Body of pancreas (tissue), 4 donors: ENCODE data around the gene MYOZ3. TPM values are rescaled to one million over a fixed set of nuclear protein-coding genes. Genes with fewer than 3 reads are reported as not detected.

Experiments used
- ATAC-seq: fragments of 150-250 bp; one replicate; pipeline ENCODE4 v1.9.1; 2016
- DNase-seq, 4 donors: peaks; one replicate each; pipeline ENCODE4 v3.0.0-alpha.2; 2019
- H3K27ac ChIP-seq, 4 donors: fragments of 200-600 bp; sonication (generic); 1 replicate in 3 of 4; 2 replicates in 1 of 4; pipeline versions ENCODE4 v1.5.1 to v1.6.1; 2016 to 2019; ENCODE audit warnings: mild to moderate bottlenecking in 1 of 4, mixed read lengths in 1 of 4, moderate library complexity in 1 of 4
- H3K27me3 ChIP-seq, 2 donors: fragments of 200-600 bp; sonication (generic); one replicate each; pipeline ENCODE4 v1.6.0; 2016; ENCODE audit warnings: mild to moderate bottlenecking in 1 of 2
- H3K36me3 ChIP-seq, 2 donors: fragments of 200-600 bp; sonication (generic); replicated peaks in 1 of 2; 2 replicates each; pipeline ENCODE4 v1.5.1; 2016; ENCODE audit warnings: low read depth in 2 of 2; ENCODE audit not compliant: insufficient read depth in 1 of 2
- H3K4me1 ChIP-seq: fragments of 200-600 bp; sonication (generic); one replicate; pipeline ENCODE4 v1.6.0; 2016
- H3K4me3 ChIP-seq, 2 donors: fragments of 200-600 bp; sonication (generic); 1 replicate in 1 of 2; 2 replicates in 1 of 2; pipeline ENCODE4 v1.5.1; 2016 to 2019
- H3K9me3 ChIP-seq, 3 donors: fragments of 200-600 bp; sonication (generic); 1 replicate in 2 of 3; 2 replicates in 1 of 3; pipeline ENCODE4 v1.5.1; 2016
- POLR2A ChIP-seq, 3 donors: fragments of 450-650 bp; IDR thresholded peaks; one replicate each; pipeline ENCODE4 v1.6.1; 2016; ENCODE audit warnings: antibody characterized with exemption in 3 of 3, mild to moderate bottlenecking in 2 of 3
- WGBS, 2 donors: methylation state at CpG; one replicate each; pipeline ENCODE4 v1.1.5; 2017; 5-methylcytosine and 5-hydroxymethylcytosine counted together
- intact Hi-C: fragments of 100-400 bp; cut with DNase I; formaldehyde crosslinking; loops from one replicate; pipeline ENCODE4 v1.15.1; 2023
- total RNA-seq, 2 donors: library from RNA; depleted of rRNA; stranded (reverse); fragments of >200 nt; gene quantifications; one replicate each; pipeline ENCODE4 v1.1.0, GENCODE V29; 2016
- TF ChIP-seq, protein P1 (sequence below), 7 experiments: fragments of 450-650 bp in 4 of 7; fragments of 200-600 bp in 3 of 7; sonication (generic) in 3 of 7; IDR thresholded peaks; one replicate each; pipeline ENCODE4 v1.5.1; 2016 to 2019; ENCODE audit warnings: antibody characterized with exemption in 7 of 7

Gene MYOZ3
- total RNA-seq, 2 donors from 2014 or later: 0.26 TPM; not detected in 1

DNA sequence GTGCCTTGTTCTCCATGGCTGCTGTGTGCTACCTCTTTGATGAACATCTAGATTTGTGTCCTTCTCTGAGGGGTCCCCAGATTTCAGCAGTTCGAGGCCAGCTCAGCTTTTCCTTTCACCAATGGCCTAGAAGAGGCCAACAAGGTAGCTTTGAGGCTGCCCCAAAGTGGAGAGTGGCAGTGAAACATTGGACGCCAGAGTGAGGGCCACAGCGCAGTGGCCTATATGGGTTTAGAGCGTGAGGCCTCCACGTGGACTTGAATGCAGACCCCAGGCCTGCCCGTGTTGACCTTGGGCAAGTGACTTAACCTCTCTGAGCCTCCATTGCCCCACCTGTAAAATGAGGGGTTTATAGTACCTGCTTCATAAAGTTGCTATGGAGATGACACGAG lies 11.8 kb downstream of the MYOZ3 start:
- intact Hi-C loops: no loop called here
- no peak overlapping the region for H3K27ac ChIP-seq
- no peaks in the 10 kb centered on the region for H3K9me3 ChIP-seq
- TF ChIP-seq, protein P1, sequence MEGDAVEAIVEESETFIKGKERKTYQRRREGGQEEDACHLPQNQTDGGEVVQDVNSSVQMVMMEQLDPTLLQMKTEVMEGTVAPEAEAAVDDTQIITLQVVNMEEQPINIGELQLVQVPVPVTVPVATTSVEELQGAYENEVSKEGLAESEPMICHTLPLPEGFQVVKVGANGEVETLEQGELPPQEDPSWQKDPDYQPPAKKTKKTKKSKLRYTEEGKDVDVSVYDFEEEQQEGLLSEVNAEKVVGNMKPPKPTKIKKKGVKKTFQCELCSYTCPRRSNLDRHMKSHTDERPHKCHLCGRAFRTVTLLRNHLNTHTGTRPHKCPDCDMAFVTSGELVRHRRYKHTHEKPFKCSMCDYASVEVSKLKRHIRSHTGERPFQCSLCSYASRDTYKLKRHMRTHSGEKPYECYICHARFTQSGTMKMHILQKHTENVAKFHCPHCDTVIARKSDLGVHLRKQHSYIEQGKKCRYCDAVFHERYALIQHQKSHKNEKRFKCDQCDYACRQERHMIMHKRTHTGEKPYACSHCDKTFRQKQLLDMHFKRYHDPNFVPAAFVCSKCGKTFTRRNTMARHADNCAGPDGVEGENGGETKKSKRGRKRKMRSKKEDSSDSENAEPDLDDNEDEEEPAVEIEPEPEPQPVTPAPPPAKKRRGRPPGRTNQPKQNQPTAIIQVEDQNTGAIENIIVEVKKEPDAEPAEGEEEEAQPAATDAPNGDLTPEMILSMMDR (IDR thresholded peaks at IDR 0.05): no peak
- no peak for TF ChIP-seq POLR2A (IDR thresholded peaks at IDR 0.05)
- H3K36me3 ChIP-seq: no peaks in the 10 kb centered on the region
- ATAC-seq (no peak), DNase-seq (no peak)
- WGBS, 2 donors: 63 to 72% methylated on average over 7 of the region's 7 CpGs
- peaks cover 0 to 9% of the 10 kb centered on the region in 2 donors for H3K27me3 ChIP-seq
- peaks cover 17% of the 10 kb centered on the region for H3K4me1 ChIP-seq
- no peak overlapping the region for H3K4me3 ChIP-seq

DNA sequence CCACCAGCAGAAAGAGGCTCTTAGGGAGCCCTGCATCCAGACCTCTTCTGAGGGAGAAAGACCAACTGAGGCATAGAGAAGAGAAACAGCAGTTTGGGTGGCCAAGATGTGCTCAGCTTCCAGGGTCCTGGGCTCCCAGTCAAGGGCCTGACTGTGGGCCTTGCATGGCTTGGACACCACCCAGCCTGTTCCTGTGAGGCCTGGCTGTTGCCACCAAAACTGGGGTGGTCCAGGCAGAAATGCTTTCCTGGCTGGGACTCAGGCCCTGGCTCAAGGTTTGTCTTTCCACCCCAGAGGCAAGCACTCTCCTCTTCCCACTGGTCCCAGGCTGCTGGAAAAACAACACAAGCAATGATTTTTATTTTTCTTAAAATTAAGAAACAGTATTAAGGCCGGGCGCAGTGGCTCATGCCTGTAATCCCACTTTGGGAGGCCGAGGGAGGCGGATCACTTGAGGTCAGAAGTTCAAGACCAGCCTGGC lies 13.3 kb downstream of the MYOZ3 start:
- WGBS, 2 donors: 72 to 88% methylated on average over 4 of the region's 4 CpGs
- TF ChIP-seq, protein P1 (IDR thresholded peaks at IDR 0.05): no peak
- TF ChIP-seq POLR2A (IDR thresholded peaks at IDR 0.05): no peak
- Histone ChIP-seq H3K27me3 (peaks cover 0 to 9% of the 10 kb centered on the region in 2 donors), H3K27ac (no peak overlapping the region), H3K4me1 (peaks cover 17% of the 10 kb centered on the region), H3K9me3 (no peaks in the 10 kb centered on the region), H3K4me3 (no peak overlapping the region), H3K36me3 (no peaks in the 10 kb centered on the region)
- intact Hi-C loops: no loop called here
- no peak for DNase-seq
- ATAC-seq: no peak

DNA sequence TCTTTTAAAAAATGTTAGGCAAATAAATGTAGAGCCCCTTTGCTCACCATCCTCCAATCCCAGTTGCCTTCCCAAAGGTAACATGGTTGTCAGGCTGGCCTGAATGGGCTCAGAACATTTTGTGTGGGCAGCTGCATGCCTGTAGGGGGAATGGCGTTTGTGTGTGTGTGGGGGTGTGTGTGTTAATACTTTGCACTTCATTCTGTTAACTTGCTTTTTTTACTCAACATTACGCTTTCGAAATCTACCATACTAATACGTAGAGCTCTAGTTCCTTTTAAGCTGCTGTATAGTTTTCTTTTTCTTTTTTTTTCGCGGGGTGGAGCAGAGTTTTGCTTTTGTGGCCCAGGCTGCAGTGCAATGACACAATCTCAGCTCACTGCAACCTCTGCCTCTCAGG lies 14.0 kb downstream of the MYOZ3 start:
- TF ChIP-seq POLR2A (IDR thresholded peaks at IDR 0.05): no peak
- TF ChIP-seq, protein P1 (IDR thresholded peaks at IDR 0.05): no peak
- Histone ChIP-seq H3K36me3 (no peaks in the 10 kb centered on the region), H3K9me3 (no peaks in the 10 kb centered on the region), H3K4me1 (peaks cover 17% of the 10 kb centered on the region), H3K4me3 (no peak overlapping the region), H3K27ac (no peak overlapping the region), H3K27me3 (peaks cover 0 to 9% of the 10 kb centered on the region in 2 donors)
- ATAC-seq (no peak), DNase-seq (no peak)
- intact Hi-C loops: no loop called here
- 77 to 86% methylated on average over 6 of the region's 6 CpGs for WGBS, 2 donors

DNA sequence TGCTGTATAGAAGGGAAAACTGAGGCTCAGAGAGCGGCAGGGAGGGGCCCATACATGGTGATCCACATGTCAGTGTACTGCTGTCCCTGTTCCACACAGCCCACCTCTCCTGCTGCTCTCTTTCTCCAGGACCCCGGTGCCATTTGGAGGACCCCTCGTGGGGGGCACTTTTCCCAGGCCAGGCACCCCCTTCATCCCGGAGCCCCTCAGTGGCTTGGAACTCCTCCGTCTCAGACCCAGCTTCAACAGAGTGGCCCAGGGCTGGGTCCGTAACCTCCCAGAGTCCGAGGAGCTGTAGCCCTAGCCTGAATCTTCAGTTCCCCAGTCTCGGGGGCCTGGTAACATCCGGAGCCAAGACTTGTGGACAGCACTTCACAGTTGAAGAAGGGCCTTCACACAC lies 15.5 kb downstream of the MYOZ3 start:
- H3K4me3 ChIP-seq: no peak overlapping the region
- H3K27ac ChIP-seq: no peak overlapping the region
- intact Hi-C loops: no loop called here
- H3K36me3 ChIP-seq: no peaks in the 10 kb centered on the region
- ATAC-seq (no peak), DNase-seq (no peak)
- WGBS, 2 donors: 73 to 76% methylated on average over 7 to 9 of the region's 9 CpGs
- no peak for TF ChIP-seq POLR2A (IDR thresholded peaks at IDR 0.05)
- TF ChIP-seq, protein P1 (IDR thresholded peaks at IDR 0.05): no peak
- H3K4me1 ChIP-seq: peaks cover 14% of the 10 kb centered on the region
- peaks cover 0 to 6% of the 10 kb centered on the region in 2 donors for H3K27me3 ChIP-seq
- H3K9me3 ChIP-seq: no peaks in the 10 kb centered on the region

DNA sequence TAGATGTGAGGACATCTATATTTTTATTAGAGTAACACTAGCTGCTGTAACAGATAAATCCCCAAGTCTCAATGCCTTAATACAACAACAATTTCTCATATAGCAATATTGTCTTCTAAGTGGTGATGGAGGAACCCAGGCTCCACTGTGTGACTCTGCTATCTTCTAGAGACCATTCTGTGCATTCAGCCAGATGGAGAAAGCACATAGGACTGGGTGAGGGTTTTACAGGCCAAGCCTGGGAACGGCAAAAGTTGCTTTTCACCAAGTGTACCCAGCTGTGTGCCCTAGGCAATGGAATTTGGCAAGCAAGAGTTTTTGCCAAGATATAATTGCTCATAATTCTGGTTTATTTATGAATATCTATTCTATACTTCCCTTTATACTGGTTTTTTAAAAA lies 28.1 kb downstream of the MYOZ3 start:
- no peaks in the 10 kb centered on the region for H3K4me1 ChIP-seq
- H3K36me3 ChIP-seq: peaks cover 26 to 33% of the 10 kb centered on the region in 2 donors

More for the DNA sequence above, 28.1 kb downstream of the MYOZ3 start:
- Histone ChIP-seq H3K9me3 (no peaks in the 10 kb centered on the region), H3K27ac (no peak overlapping the region), H3K4me3 (no peak overlapping the region), H3K27me3 (no peaks in the 10 kb centered on the region)
- intact Hi-C loops: no loop called here
- ATAC-seq (no peak), DNase-seq (no peak)
- WGBS, 2 donors: 60 to 76% methylated on average over 1 of the region's 1 CpG
- TF ChIP-seq, protein P1 (IDR thresholded peaks at IDR 0.05): no peak
